Pericardium fibroblast (primary cell): ENCODE data around the gene WRAP53. TPM values are rescaled to one million over a fixed set of nuclear protein-coding genes. Genes with fewer than 3 reads are reported as not detected.

ENCODE experiments used
- total RNA-seq: library from RNA; depleted of rRNA; stranded (reverse); fragments of >200 nt; gene quantifications from 2 replicates; pipeline ENCODE4 v1.2.3, GENCODE V29; 2015

WRAP53 gene
- 3.3 and 6.8 TPM in 2 replicates for total RNA-seq

DNA sequence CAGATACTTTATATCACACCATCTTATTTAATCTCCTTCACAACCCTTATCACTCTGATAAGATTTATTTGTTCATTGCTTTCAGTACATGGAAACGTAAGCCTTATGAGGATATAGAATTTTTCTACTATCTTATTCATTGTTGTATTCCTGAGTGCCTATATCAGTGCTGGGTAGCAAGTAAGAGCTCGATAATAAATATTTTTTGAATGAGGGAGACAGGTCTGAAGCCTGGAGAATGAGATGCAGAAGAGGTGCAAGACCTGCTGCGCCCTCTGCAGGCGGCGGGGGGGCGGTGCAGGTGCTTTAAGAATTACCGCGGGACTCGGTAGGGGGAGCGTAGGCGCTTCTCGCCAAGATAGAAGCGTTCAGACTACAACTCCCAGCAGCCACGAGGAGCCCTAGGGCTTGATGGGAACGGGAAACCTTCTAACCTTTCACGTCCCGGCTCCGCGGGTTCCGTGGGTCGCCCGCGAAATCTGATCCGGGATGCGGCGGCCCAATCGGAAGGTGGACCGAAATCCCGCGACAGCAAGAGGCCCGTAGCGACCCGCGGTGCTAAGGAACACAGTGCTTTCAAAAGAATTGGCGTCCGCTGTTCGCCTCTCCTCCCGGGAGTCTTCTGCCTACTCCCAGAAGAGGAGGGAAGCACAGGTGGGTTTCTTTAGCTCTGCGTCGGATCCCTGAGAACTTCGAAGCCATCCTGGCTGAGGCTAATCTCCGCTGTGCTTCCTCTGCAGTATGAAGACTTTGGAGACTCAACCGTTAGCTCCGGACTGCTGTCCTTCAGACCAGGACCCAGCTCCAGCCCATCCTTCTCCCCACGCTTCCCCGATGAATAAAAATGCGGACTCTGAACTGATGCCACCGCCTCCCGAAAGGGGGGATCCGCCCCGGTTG is at the start of gene WRAP53:
WRAP53 (plus strand) TSS at position 570 of the 900 bp plus-strand sequence; CDS start at position 742, 172 bp downstream.

DNA sequence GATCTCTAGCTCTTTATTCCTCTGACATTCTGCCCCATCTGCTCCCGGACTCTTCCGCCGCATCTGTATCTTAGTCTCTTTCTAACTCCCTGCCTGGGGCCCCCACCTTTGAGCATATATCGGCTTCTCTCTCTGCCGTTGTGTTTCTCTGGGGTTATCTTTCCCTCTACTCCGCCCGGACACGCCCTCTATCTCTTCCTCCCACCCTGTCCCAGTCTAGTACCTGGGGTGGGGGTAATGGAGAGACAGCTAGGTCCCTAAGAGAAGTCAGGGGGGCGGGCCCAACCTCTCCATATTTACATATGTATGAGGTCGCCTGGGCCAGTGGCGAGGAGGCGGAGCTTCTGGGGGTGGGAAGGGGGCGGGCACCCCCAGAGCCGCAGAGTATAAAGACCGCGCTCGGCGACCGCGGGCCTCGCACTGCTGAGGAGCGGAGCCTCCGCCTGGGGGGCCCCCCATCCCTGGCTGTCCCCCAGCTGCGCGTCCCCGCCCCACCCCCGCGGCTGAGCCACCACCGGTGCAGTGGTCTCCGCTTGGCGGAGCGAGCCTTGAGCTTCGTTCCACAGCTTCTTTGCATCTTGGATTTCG is 37.7 kb upstream of the WRAP53 start, which contains the start of gene ATP1B2:
ATP1B2 (plus strand) TSS at position 418 of the 588 bp plus-strand sequence. CDS start 593 bp downstream, outside the sequence.

DNA sequence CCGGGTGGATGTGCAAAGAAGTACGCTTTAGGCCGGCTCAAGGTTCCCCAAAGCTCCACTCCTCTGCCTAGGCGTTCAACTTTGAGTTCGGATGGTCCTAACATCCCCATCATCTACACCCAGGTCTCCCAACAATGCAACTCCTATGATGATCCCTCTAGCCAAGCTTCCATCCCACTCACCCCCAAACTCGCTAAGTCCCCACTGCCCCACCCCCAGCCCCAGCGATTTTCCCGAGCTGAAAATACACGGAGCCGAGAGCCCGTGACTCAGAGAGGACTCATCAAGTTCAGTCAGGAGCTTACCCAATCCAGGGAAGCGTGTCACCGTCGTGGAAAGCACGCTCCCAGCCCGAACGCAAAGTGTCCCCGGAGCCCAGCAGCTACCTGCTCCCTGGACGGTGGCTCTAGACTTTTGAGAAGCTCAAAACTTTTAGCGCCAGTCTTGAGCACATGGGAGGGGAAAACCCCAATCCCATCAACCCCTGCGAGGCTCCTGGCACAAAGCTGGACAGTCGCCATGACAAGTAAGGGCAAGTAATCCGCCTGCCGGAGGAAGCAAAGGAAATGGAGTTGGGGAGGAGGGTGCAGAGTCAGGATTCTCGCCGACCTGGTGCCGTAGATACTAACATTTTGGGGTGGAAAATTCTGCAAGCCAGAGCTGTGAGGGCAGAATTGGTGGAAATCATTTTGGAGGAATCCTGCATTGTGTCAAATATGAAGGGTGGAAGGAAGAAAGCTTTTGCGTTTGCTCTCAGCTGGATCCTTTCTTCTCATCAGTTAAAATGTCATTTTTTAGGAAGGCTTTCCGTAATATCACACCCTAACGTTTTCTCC is 987 bp upstream of the WRAP53 start, which contains the start of gene TP53:
TP53 (minus strand) TSS at position 419 of the 836 bp plus-strand sequence. CDS start 10,896 bp downstream, outside the sequence.

GRCh38 chr17:7704601-7705268 is 16.5 kb downstream of the WRAP53 start, which contains the start of gene EFNB3:
Gene EFNB3, plus strand, starts transcription at chr17:7705202. Its CDS starts 397 bp downstream, at chr17:7705599.

GRCh38 chr17:7716901-7717755 is 28.9 kb downstream of the WRAP53 start, which contains the start of gene DNAH2:
Gene DNAH2, plus strand, starts transcription at chr17:7717744. Its CDS starts 1,991 bp downstream, at chr17:7719735.

Other genes with a start within 250 kb of the WRAP53 start
- 0.43 and 2.0 TPM in 2 replicates for gene FGF11, start 249.0 kb upstream of the WRAP53 start, total RNA-seq
- gene CHRNB1, start 243.4 kb upstream of the WRAP53 start, total RNA-seq: 3.7 and 6.7 TPM in 2 replicates
- 25.4 and 29.3 TPM in 2 replicates for gene ZBTB4, start 208.8 kb upstream of the WRAP53 start, total RNA-seq
- gene SLC35G6, start 207.0 kb upstream of the WRAP53 start, total RNA-seq: not detected in 2 replicates
- gene POLR2A, start 204.1 kb upstream of the WRAP53 start, total RNA-seq: 35.5 and 50.7 TPM in 2 replicates
- gene TNFSF12, start 139.4 kb upstream of the WRAP53 start, total RNA-seq: 14.1 and 17.4 TPM in 2 replicates
- 2.1 and 3.6 TPM in 2 replicates for gene TNFSF13, start 129.7 kb upstream of the WRAP53 start, total RNA-seq
- gene SENP3, start 126.6 kb upstream of the WRAP53 start, total RNA-seq: 45.6 and 47.5 TPM in 2 replicates
- gene CD68, start 108.8 kb upstream of the WRAP53 start, total RNA-seq: 13.4 and 22.7 TPM in 2 replicates
- 115 and 144 TPM in 2 replicates for gene MPDU1, start 104.6 kb upstream of the WRAP53 start, total RNA-seq
- 0.12 and 0.85 TPM in 2 replicates for gene SOX15, start 98.4 kb upstream of the WRAP53 start, total RNA-seq
- gene FXR2, start 73.6 kb upstream of the WRAP53 start, total RNA-seq: 17.7 and 41.3 TPM in 2 replicates
- 58.8 and 85.5 TPM in 2 replicates for gene SAT2, start 60.7 kb upstream of the WRAP53 start, total RNA-seq
- 0.12 and 4.1 TPM in 2 replicates for gene SHBG, start 58.3 kb upstream of the WRAP53 start, total RNA-seq
- gene ATP1B2, start 37.6 kb upstream of the WRAP53 start, total RNA-seq: 0.93 TPM in 1 of 2 replicates, not detected in the other
- 44.9 and 63.2 TPM in 2 replicates for gene TP53, start 987 bp upstream of the WRAP53 start, total RNA-seq
- 3.3 and 4.9 TPM in 2 replicates for gene EFNB3, start 16.7 kb downstream of the WRAP53 start, total RNA-seq
- 0.26 and 1.1 TPM in 2 replicates for gene DNAH2, start 29.3 kb downstream of the WRAP53 start, total RNA-seq
- gene KDM6B, start 145.7 kb downstream of the WRAP53 start, total RNA-seq: 2.9 and 9.8 TPM in 2 replicates
- 7.8 and 67.0 TPM in 2 replicates for gene TMEM88, start 166.6 kb downstream of the WRAP53 start, total RNA-seq
- gene NAA38, start 169.1 kb downstream of the WRAP53 start, total RNA-seq: 83.2 and 132 TPM in 2 replicates
- 5.5 and 5.7 TPM in 2 replicates for gene CYB5D1, start 169.5 kb downstream of the WRAP53 start, total RNA-seq
- 77.5 and 82.6 TPM in 2 replicates for gene CHD3, start 200.3 kb downstream of the WRAP53 start, total RNA-seq
- gene RNF227, start 227.8 kb downstream of the WRAP53 start, total RNA-seq: 1.6 and 9.0 TPM in 2 replicates
- 0.23 TPM in 1 of 2 replicates, not detected in the other for gene KCNAB3, start 241.4 kb downstream of the WRAP53 start, total RNA-seq
- gene TRAPPC1, start 243.5 kb downstream of the WRAP53 start, total RNA-seq: 54.7 and 64.3 TPM in 2 replicates
- 14.1 and 15.2 TPM in 2 replicates for gene CNTROB, start 243.7 kb downstream of the WRAP53 start, total RNA-seq